Skeletal muscle tissue (tissue), 4 donors: ENCODE results near the gene KCNK15. TPM values are rescaled to one million over a fixed set of nuclear protein-coding genes. Genes with fewer than 3 reads are reported as not detected.

Source experiments
- H3K27ac ChIP-seq: one replicate; pipeline ENCODE4 v1.7.0; 2013; ENCODE audit warnings: mild to moderate bottlenecking, low read depth, low read length, inconsistent platforms
- H3K27me3 ChIP-seq, 3 donors: one replicate each; pipeline ENCODE4 v1.7.0; 2013; ENCODE audit warnings: low read length in 3 of 3; ENCODE audit not compliant: control insufficient read depth in 3 of 3, insufficient read depth in 3 of 3
- H3K36me3 ChIP-seq, 3 donors: one replicate each; pipeline ENCODE4 v1.7.0; 2013; ENCODE audit warnings: low read length in 3 of 3; ENCODE audit not compliant: control insufficient read depth in 3 of 3, insufficient read depth in 3 of 3
- H3K4me1 ChIP-seq, 3 donors: one replicate each; pipeline ENCODE4 v1.7.0; 2013; ENCODE audit warnings: low read length in 3 of 3, mild to moderate bottlenecking in 3 of 3; ENCODE audit not compliant: control insufficient read depth in 3 of 3, insufficient read depth in 3 of 3
- H3K4me3 ChIP-seq, 3 donors: one replicate each; pipeline ENCODE4 v1.7.0; 2013; ENCODE audit warnings: low read length in 3 of 3
- H3K9ac ChIP-seq, 3 donors: one replicate each; pipeline ENCODE4 v1.7.0; 2013; ENCODE audit warnings: low read length in 3 of 3, mild to moderate bottlenecking in 3 of 3, moderate library complexity in 2 of 3, low read depth in 1 of 3
- H3K9me3 ChIP-seq, 3 donors: one replicate each; pipeline ENCODE4 v1.7.0; 2013; ENCODE audit warnings: low read length in 3 of 3; ENCODE audit not compliant: control insufficient read depth in 3 of 3
- total RNA-seq: library from RNA; depleted of rRNA; stranded (reverse); fragments of >200 nt; gene quantifications from one replicate; pipeline ENCODE4 v1.2.3, GENCODE V29; 2014
- donor health status: Osteomylitis.

KCNK15 gene
- total RNA-seq, 1 donor from 2014 or later, result under 0.01 TPM

- Histone ChIP-seq H3K36me3 (no peaks in the 10 kb centered on the region), H3K27me3 (no peaks in the 10 kb centered on the region), H3K9me3 (no peaks in the 10 kb centered on the region), H3K4me1 (peaks cover 0 to 2% (median 0%) of the 10 kb centered on the region in 3 donors), H3K9ac (no peak overlapping the region), H3K4me3 (no peak overlapping the region), H3K27ac (no peak overlapping the region)
Observed at GRCh38 chr20:44781791-44782190, 36.1 kb downstream of the KCNK15 start.

- Histone ChIP-seq H3K9ac (no peak overlapping the region), H3K4me3 (no peak overlapping the region), H3K9me3 (no peaks in the 10 kb centered on the region), H3K36me3 (no peaks in the 10 kb centered on the region), H3K27me3 (no peaks in the 10 kb centered on the region), H3K4me1 (peaks cover 0 to 2% (median 0%) of the 10 kb centered on the region in 3 donors), H3K27ac (no peak overlapping the region)
Observed at GRCh38 chr20:44784688-44785087, 39.0 kb downstream of the KCNK15 start.

DNA sequence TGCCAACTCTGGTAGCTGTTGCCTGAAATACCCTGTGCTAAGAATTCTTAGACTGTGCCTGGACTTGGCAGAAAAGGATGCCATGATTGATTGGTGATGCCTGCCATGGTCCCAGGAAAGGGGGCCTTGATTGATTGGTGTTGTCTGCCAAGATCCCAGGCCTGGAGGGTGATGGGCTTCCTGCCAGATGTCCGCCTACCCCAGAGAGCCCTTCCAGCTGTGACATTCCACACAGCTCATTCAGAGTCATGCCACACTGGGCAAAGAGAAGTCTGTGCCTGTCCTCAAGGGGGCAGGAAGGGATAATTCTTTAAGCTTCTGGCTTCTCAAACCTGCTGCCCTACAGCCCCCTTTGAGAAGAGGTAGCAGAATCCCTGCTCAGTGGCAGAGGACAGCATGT lies 40.1 kb downstream of the KCNK15 start:
- H3K4me3 ChIP-seq, result no peak overlapping the region
- no peak overlapping the region for H3K9ac ChIP-seq
- H3K4me1 ChIP-seq, result peaks cover 0 to 6% (median 5%) of the 10 kb centered on the region in 3 donors
- H3K27ac ChIP-seq, result no peak overlapping the region
- H3K9me3 ChIP-seq, result no peaks in the 10 kb centered on the region
- H3K27me3 ChIP-seq, result peaks cover 0 to 4% (median 0%) of the 10 kb centered on the region in 3 donors
- H3K36me3 ChIP-seq, result no peaks in the 10 kb centered on the region

GRCh38 chr20:44787299-44787698 lies 41.6 kb downstream of the KCNK15 start:
- Histone ChIP-seq H3K4me1 (peaks cover 0 to 14% (median 11%) of the 10 kb centered on the region in 3 donors), H3K36me3 (no peaks in the 10 kb centered on the region), H3K9me3 (no peaks in the 10 kb centered on the region), H3K27ac (no peak overlapping the region), H3K27me3 (peaks cover 0 to 4% (median 0%) of the 10 kb centered on the region in 3 donors), H3K4me3 (no peak overlapping the region), H3K9ac (no peak overlapping the region)

- Histone ChIP-seq H3K36me3 (no peaks in the 10 kb centered on the region), H3K9ac (no peak overlapping the region), H3K27me3 (peaks cover 0 to 4% (median 0%) of the 10 kb centered on the region in 3 donors), H3K4me3 (no peak overlapping the region), H3K9me3 (no peaks in the 10 kb centered on the region), H3K27ac (no peak overlapping the region), H3K4me1 (peaks cover 0 to 14% (median 11%) of the 10 kb centered on the region in 3 donors)
Observed at GRCh38 chr20:44788706-44789456, 43.2 kb downstream of the KCNK15 start.

DNA sequence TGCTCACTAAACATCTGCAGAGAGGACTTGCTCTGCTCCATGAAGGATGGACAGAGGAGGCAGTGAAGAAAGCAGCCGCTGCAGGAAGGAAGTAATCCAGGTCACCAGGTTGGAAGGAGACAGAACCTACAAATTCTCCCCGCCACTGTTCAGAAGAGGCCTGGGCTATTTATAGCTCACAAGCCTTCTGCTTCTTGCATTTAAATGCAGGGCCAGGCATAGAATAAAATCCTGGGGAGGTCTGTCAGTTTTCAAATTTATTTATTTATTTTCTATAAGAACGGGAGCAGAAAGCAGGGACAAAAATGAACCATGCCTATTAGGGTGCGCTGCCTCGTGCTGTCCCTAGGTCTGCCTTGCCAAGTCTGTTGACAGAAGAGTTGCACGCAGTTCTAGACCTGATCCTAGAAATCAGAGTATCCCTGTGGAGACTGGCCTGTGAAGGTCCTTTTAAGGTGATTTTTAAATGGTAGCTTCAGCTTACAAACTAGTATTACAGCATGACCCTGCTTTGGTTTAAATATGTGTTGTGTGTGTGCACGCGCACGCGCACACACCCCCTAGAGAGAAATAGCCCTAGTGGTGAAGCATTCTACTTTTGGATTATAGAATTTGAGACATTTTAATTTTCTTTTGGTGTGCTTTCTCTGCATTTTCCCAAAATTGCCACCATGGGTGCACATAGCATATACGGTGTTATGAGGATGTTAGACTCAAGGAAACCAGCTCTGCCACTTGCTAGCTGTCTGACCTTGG lies 45.2 kb downstream of the KCNK15 start:
- peaks cover 0 to 4% (median 0%) of the 10 kb centered on the region in 3 donors for H3K27me3 ChIP-seq

DNA sequence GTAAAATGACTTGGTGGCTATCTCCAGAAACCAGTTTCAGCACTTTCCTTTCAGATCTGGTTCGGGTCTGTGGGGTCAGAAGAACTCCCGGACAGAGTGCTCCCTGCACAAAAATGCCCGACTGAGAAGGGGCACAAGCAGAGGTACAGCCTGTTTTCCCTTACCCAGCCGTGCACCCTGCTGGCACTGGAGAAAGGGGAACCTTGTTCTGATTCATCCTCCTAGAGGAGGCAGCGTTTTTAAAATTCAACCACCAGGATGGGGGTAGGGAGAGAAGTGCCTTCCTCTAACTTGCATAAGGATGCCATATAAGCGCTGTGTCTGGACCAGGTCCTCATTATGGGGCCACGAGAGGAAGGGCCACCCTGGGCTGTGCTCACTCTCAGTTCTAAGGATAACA lies 47.1 kb downstream of the KCNK15 start:
- Histone ChIP-seq H3K27me3 (peaks cover 0 to 4% (median 0%) of the 10 kb centered on the region in 3 donors), H3K9me3 (no peaks in the 10 kb centered on the region), H3K27ac (no peak overlapping the region), H3K4me3 (no peak overlapping the region), H3K4me1 (peaks cover 0 to 14% (median 9%) of the 10 kb centered on the region in 3 donors), H3K9ac (no peak overlapping the region), H3K36me3 (no peaks in the 10 kb centered on the region)

More for the DNA sequence above, 45.2 kb downstream of the KCNK15 start:
- no peak overlapping the region for H3K4me3 ChIP-seq
- no peaks in the 10 kb centered on the region for H3K36me3 ChIP-seq
- no peak overlapping the region for H3K9ac ChIP-seq
- peaks cover 0 to 14% (median 11%) of the 10 kb centered on the region in 3 donors for H3K4me1 ChIP-seq
- H3K9me3 ChIP-seq, result no peaks in the 10 kb centered on the region
- no peak overlapping the region for H3K27ac ChIP-seq

DNA sequence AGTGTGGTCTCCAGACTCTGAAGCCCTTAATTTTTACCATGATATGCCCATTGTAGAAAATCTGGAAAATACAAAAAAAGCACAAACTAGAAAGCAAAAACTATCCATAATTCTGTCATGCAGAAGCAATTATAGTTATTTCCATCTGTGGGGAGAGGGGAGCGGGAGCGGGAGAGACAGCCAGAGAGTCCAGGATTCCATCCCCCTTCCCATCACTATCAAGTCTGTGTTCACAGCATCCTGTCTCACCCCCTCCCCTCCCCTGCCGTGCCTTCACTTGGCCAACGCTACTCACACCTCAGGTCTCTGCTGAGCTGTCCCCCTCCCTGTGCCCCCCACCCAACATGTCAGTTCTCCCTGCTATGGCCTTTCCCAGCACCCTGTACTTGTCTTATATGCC lies 50.2 kb downstream of the KCNK15 start:
- no peaks in the 10 kb centered on the region for H3K27me3 ChIP-seq
- H3K36me3 ChIP-seq, result no peaks in the 10 kb centered on the region
- H3K4me1 ChIP-seq, result peaks cover 0 to 9% (median 4%) of the 10 kb centered on the region in 3 donors
- no peak overlapping the region for H3K4me3 ChIP-seq
- no peaks in the 10 kb centered on the region for H3K9me3 ChIP-seq
- no peak overlapping the region for H3K9ac ChIP-seq
- H3K27ac ChIP-seq, result no peak overlapping the region

- no peak overlapping the region for H3K4me3 ChIP-seq
- peaks cover 0 to 7% (median 0%) of the 10 kb centered on the region in 3 donors for H3K4me1 ChIP-seq
- H3K9ac ChIP-seq, result no peak overlapping the region
- H3K27me3 ChIP-seq, result no peaks in the 10 kb centered on the region
- H3K36me3 ChIP-seq, result no peaks in the 10 kb centered on the region
- H3K9me3 ChIP-seq, result no peaks in the 10 kb centered on the region
- H3K27ac ChIP-seq, result no peak overlapping the region
Observed at GRCh38 chr20:44796311-44796710, 50.6 kb downstream of the KCNK15 start.
